ENCODE data around the gene CCDC184.

DNA sequence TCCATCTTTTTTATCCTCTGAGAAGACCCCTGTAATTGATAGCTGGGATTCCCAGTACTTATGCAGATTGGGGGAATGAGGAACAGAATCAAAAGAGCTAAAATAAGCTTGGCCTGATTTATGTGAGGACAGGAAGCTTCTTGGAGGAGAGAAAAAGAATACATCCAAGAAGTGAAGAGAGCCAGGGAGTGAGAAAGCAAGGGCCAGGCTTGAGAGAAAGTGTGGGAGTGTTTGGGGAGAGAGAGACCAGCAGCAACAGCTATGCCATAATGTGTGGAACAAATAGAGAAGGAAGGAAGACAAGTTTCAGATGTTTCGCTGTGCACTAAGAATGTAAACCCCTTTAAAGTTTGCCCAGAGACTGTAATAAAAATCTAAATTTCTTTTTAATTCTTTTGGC lies 4.0 kb upstream of the CCDC184 start:
- TF ChIP-seq EZH2 (IDR thresholded peaks at IDR 0.05; ENCODE audit: insufficient read depth, poor library complexity, severe bottlenecking) (no peak), EZH2phosphoT487 (IDR thresholded peaks at IDR 0.05; ENCODE audit: insufficient read depth, low read depth) (no peak)

Measured in GM23248 (cell line).